Keratinocyte (primary cell): ENCODE results near the gene ENPP3. TPM values are rescaled to one million over a fixed set of nuclear protein-coding genes. Genes with fewer than 3 reads are reported as not detected.

ENCODE experiments used
- DNase-seq: peaks from one replicate; pipeline ENCODE4 v3.0.0-alpha.2; 2011; ENCODE audit warnings: low read depth, missing footprints, low spot score
- FAIRE-seq: peaks from 2 replicates; lab custom pipeline; 2011; peaks lifted over from hg19 to GRCh38; lab: Jason Lieb, UNC
- H2AFZ ChIP-seq: 2 replicates; pipeline ENCODE4 v1.6.0; 2012; ENCODE audit warnings: low read length, control low read depth, inconsistent platforms; ENCODE audit not compliant: control insufficient read depth
- H3K27ac ChIP-seq: 2 replicates; pipeline ENCODE4 v1.5.1; 2011; ENCODE audit warnings: low read length; ENCODE audit not compliant: control insufficient read depth, insufficient read depth
- H3K27me3 ChIP-seq: 3 replicates; pipeline ENCODE4 v1.6.0; 2011; ENCODE audit warnings: low read length; ENCODE audit not compliant: control insufficient read depth, insufficient read depth; ENCODE audit errors: extremely low read depth
- H3K36me3 ChIP-seq, 2 experiments: 2 replicates in 1 of 2; 3 replicates in 1 of 2; pipeline ENCODE4 v1.5.1; 2011; ENCODE audit warnings: low read length in 2 of 2, mild to moderate bottlenecking in 1 of 2; ENCODE audit not compliant: control insufficient read depth in 2 of 2, insufficient read depth in 2 of 2; ENCODE audit errors: extremely low read depth in 1 of 2
- H3K4me1 ChIP-seq: 3 replicates; pipeline ENCODE4 v1.5.1; 2011; ENCODE audit warnings: low read length; ENCODE audit not compliant: control insufficient read depth, insufficient read depth; ENCODE audit errors: extremely low read depth
- H3K4me2 ChIP-seq: 3 replicates; pipeline ENCODE4 v1.6.0; 2011; ENCODE audit warnings: low read depth, low read length; ENCODE audit not compliant: control insufficient read depth, insufficient read depth; ENCODE audit errors: extremely low read depth
- H3K4me3 ChIP-seq, 3 experiments: fragments of 200-600 bp in 1 of 3; sonication (generic) in 1 of 3; 2 replicates in 2 of 3; 3 replicates in 1 of 3; pipeline ENCODE4 v1.5.1; 2011 to 2016; ENCODE audit warnings: low read length in 3 of 3, mild to moderate bottlenecking in 3 of 3, control low read depth in 2 of 3, inconsistent platforms in 1 of 3, low read depth in 1 of 3, mixed read lengths in 1 of 3, mixed run types in 1 of 3, moderate library complexity in 1 of 3; ENCODE audit not compliant: control insufficient read depth in 2 of 3, insufficient read depth in 2 of 3; ENCODE audit errors: extremely low read depth in 1 of 3
- H3K79me2 ChIP-seq: 2 replicates; pipeline ENCODE4 v1.6.0; 2012; ENCODE audit warnings: low read length; ENCODE audit not compliant: control insufficient read depth, insufficient read depth
- H3K9ac ChIP-seq: 3 replicates; pipeline ENCODE4 v1.6.0; 2011; ENCODE audit warnings: low read length; ENCODE audit not compliant: control insufficient read depth, insufficient read depth; ENCODE audit errors: extremely low read depth
- H3K9me1 ChIP-seq: 3 replicates; pipeline ENCODE4 v1.6.0; 2011; ENCODE audit warnings: low read length; ENCODE audit not compliant: control insufficient read depth, insufficient read depth; ENCODE audit errors: extremely low read depth
- H3K9me3 ChIP-seq: 2 replicates; pipeline ENCODE4 v1.5.1; 2012; ENCODE audit warnings: low read depth, low read length; ENCODE audit not compliant: control insufficient read depth
- H4K20me1 ChIP-seq: 3 replicates; pipeline ENCODE4 v1.6.0; 2011; ENCODE audit warnings: low read length; ENCODE audit not compliant: control insufficient read depth, insufficient read depth; ENCODE audit errors: extremely low read depth
- EZH2 ChIP-seq: IDR thresholded peaks from one replicate; pipeline ENCODE4 v1.6.1; 2012; ENCODE audit warnings: inconsistent platforms, mild to moderate bottlenecking, low read length, moderate library complexity
- dilution Hi-C: fragments of 300-500 bp; cut with MboI; formaldehyde crosslinking; loops from one replicate; pipeline ENCODE4 v1.7.0; 2020; ENCODE audit warnings: low sequenced_read_pairs; ENCODE audit not compliant: extremely low pct_ligation_motif_present
- polyA plus RNA-seq, 5 experiments: library from polyadenylated mRNA; depleted of rRNA in 3 of 5; stranded (reverse) in 3 of 5; stranded (forward) in 1 of 5; unstranded in 1 of 5; fragments of >200 nt; gene quantifications; 1 replicate in 1 of 5; 2 replicates in 3 of 5; 3 replicates in 1 of 5; pipeline versions ENCODE4 v1.2.1 to v1.2.3, GENCODE V29; 2011 to 2012; ENCODE audit warnings: missing spikeins in 2 of 5, low read depth in 1 of 5, low replicate concordance in 1 of 5
- TF ChIP-seq, protein P1 (sequence below), 3 experiments: IDR thresholded peaks in 1 of 3; conservative IDR thresholded peaks in 1 of 3; optimal IDR thresholded peaks in 1 of 3; 2 replicates in 2 of 3; 3 replicates in 1 of 3; pipeline versions ENCODE3 to v1.5.1; 2011; ENCODE audit warnings: low read length in 3 of 3, mild to moderate bottlenecking in 3 of 3, moderate library complexity in 2 of 3, control low read depth in 1 of 3, inconsistent platforms in 1 of 3; ENCODE audit not compliant: insufficient read depth in 2 of 3; ENCODE audit errors: extremely low read depth in 1 of 3

The ENPP3 gene
- polyA plus RNA-seq, 1 donor (not counting 4 experiments of a cell fraction or from before 2014, with no cell fraction given) = not detected

DNA sequence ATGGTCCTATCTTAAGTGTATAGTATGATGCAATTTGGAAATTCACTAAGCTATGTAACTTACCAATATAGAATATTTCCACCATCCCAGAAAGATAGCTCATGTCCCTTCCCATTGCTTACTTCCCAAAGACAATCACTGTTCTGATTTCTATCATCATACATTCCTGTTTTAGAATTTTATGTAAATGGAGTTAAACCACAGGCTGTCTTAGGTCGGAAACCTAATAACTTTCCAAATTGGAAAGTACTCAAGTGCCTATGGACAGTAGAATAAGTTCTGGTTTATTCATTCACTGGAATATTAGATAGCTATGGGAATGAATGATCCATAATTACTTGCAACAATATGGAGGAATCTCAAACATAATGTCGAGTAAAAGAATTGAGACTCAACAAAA is 20.1 kb downstream of the ENPP3 start:
- no peak overlapping the region for H3K9ac ChIP-seq
- FAIRE-seq (no peak), DNase-seq (no peak)
- no peaks in the 10 kb centered on the region for H3K27me3 ChIP-seq
- no peak overlapping the region for H3K27ac ChIP-seq
- H3K9me3 ChIP-seq = no peaks in the 10 kb centered on the region
- no peak overlapping the region for H3K4me3 ChIP-seq
- no peak overlapping the region for H2AFZ ChIP-seq
- no peaks in the 10 kb centered on the region for H3K9me1 ChIP-seq
- H3K4me1 ChIP-seq = no peaks in the 10 kb centered on the region
- no peaks in the 10 kb centered on the region for H3K79me2 ChIP-seq
- no peak overlapping the region for H3K4me2 ChIP-seq
- TF ChIP-seq EZH2 = no peak
- TF ChIP-seq, protein P1, sequence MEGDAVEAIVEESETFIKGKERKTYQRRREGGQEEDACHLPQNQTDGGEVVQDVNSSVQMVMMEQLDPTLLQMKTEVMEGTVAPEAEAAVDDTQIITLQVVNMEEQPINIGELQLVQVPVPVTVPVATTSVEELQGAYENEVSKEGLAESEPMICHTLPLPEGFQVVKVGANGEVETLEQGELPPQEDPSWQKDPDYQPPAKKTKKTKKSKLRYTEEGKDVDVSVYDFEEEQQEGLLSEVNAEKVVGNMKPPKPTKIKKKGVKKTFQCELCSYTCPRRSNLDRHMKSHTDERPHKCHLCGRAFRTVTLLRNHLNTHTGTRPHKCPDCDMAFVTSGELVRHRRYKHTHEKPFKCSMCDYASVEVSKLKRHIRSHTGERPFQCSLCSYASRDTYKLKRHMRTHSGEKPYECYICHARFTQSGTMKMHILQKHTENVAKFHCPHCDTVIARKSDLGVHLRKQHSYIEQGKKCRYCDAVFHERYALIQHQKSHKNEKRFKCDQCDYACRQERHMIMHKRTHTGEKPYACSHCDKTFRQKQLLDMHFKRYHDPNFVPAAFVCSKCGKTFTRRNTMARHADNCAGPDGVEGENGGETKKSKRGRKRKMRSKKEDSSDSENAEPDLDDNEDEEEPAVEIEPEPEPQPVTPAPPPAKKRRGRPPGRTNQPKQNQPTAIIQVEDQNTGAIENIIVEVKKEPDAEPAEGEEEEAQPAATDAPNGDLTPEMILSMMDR (optimal IDR thresholded peaks at IDR 0.05 in 1 of 3, IDR thresholded peaks at IDR 0.05 in 1 of 3, conservative IDR thresholded peaks at IDR 0.05 in 1 of 3; ENCODE audit: extremely low read depth in 1 of 3, insufficient read depth in 2 of 3, low read length in 3 of 3) = no peak
- H4K20me1 ChIP-seq = no peaks in the 10 kb centered on the region
- dilution Hi-C loops = no loop called here
- no peaks in the 10 kb centered on the region for H3K36me3 ChIP-seq

DNA sequence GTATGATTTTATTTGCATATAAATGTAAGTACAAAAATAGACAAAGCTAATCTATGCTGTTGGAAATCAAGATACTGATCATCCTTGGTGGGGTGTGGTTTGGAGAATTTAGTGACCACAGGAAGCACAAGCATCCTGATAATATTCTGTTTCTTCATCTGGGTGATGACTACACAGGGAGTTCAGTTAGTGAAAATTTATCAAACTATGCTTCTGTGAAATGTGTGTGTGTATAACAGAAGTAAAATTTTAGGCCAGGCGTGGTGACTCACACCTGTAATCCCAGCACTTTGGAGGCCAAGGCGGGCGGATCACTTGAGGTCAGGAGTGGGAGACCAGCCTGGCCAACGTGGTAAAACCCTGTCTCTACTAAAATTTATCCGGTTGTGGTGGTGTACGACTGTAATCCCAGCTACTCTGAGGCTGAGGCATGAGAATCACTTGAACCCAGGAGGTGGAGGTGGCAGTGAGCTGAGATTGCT is 20.6 kb downstream of the ENPP3 start:
- dilution Hi-C loops = no loop called here
- Histone ChIP-seq H4K20me1 (no peaks in the 10 kb centered on the region), H3K4me1 (no peaks in the 10 kb centered on the region), H3K4me2 (no peak overlapping the region), H3K27me3 (no peaks in the 10 kb centered on the region), H3K79me2 (no peaks in the 10 kb centered on the region), H3K9me3 (no peaks in the 10 kb centered on the region), H3K27ac (no peak overlapping the region), H3K9ac (no peak overlapping the region), H3K36me3 (no peaks in the 10 kb centered on the region), H3K4me3 (no peak overlapping the region), H3K9me1 (no peaks in the 10 kb centered on the region), H2AFZ (no peak overlapping the region)
- FAIRE-seq (no peak), DNase-seq (no peak)
- TF ChIP-seq, protein P1 (optimal IDR thresholded peaks at IDR 0.05 in 1 of 3, IDR thresholded peaks at IDR 0.05 in 1 of 3, conservative IDR thresholded peaks at IDR 0.05 in 1 of 3; ENCODE audit: extremely low read depth in 1 of 3, insufficient read depth in 2 of 3, low read length in 3 of 3) = no peak
- no peak for TF ChIP-seq EZH2
